ENCODE data around the gene OR51V1.

The OR51V1 gene

GRCh38 chr11:5226732-5227310 is 26.3 kb upstream of the OR51V1 start, which contains the start of gene HBB:
HBB (minus strand) TSS chr11:5227071; CDS start chr11:5227021, 50 bp downstream.
- no peak within 1 kb of the TSS for H3K4me3 ChIP-seq (ENCODE audit: control insufficient read depth, low read depth, low read length)
- no peak for TF ChIP-seq CTCF (conservative IDR thresholded peaks at IDR 0.05; ENCODE audit: control insufficient read depth, insufficient read depth, low read depth, low read length)

DNA sequence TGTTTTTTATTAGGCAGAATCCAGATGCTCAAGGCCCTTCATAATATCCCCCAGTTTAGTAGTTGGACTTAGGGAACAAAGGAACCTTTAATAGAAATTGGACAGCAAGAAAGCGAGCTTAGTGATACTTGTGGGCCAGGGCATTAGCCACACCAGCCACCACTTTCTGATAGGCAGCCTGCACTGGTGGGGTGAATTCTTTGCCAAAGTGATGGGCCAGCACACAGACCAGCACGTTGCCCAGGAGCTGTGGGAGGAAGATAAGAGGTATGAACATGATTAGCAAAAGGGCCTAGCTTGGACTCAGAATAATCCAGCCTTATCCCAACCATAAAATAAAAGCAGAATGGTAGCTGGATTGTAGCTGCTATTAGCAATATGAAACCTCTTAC is 25.0 kb upstream of the OR51V1 start:
- TF ChIP-seq CTCF (conservative IDR thresholded peaks at IDR 0.05; ENCODE audit: control insufficient read depth, insufficient read depth, low read depth, low read length): no peak
- no peak for DNase-seq (ENCODE audit: low read depth)
- H3K4me3 ChIP-seq (ENCODE audit: control insufficient read depth, low read depth, low read length): no peak overlapping the region

More at GRCh38 chr11:5226732-5227310, 26.3 kb upstream of the OR51V1 start, which contains the start of gene HBB:
- no peak for DNase-seq (ENCODE audit: low read depth)

- no peak for DNase-seq (ENCODE audit: low read depth)
- TF ChIP-seq CTCF (conservative IDR thresholded peaks at IDR 0.05; ENCODE audit: control insufficient read depth, insufficient read depth, low read depth, low read length): no peak
- no peak overlapping the region for H3K4me3 ChIP-seq (ENCODE audit: control insufficient read depth, low read depth, low read length)
Observed at GRCh38 chr11:5224538-5225479, 24.3 kb upstream of the OR51V1 start.

DNA sequence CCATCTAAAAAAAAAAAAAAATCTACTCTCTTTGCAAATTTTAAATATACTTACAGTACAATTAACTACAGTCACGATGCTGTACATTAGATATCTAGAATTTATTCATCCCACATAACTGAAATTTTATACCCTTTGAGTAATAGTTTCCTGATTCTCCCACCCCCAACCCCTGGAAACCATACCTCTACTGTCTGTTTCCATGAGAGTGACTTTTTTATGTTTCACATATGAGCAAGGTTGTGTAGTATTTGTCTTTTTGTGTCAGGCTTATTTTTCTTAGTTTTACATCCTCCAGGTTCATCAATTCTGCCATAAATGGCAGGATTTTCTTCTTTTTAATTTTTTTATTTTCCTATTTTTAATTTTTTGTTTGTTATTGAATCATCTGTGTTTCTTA is 23.2 kb upstream of the OR51V1 start:
- H3K4me3 ChIP-seq (ENCODE audit: control insufficient read depth, low read depth, low read length): no peak overlapping the region
- no peak for TF ChIP-seq CTCF (conservative IDR thresholded peaks at IDR 0.05; ENCODE audit: control insufficient read depth, insufficient read depth, low read depth, low read length)
- DNase-seq (ENCODE audit: low read depth): no peak

DNA sequence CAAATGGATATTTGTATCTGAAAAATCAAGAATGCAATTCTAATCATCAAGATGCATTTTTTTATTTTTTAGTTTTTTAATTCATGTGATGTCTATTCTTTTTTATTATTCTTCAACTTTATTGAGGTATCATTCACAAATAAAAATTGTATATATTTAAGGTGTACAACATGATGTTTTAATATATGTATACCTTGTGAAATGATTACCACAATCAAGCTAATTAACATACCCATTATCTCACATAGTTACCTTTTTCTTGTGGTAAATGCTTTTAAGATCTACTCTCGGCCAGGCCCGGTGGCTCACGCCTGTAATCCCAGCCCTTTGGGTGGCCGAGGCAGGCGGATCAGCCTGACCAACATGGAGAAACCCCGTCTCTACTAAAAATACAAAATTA is 22.7 kb upstream of the OR51V1 start:
- no peak for DNase-seq (ENCODE audit: low read depth)
- no peak overlapping the region for H3K4me3 ChIP-seq (ENCODE audit: control insufficient read depth, low read depth, low read length)
- no peak for TF ChIP-seq CTCF (conservative IDR thresholded peaks at IDR 0.05; ENCODE audit: control insufficient read depth, insufficient read depth, low read depth, low read length)

DNA sequence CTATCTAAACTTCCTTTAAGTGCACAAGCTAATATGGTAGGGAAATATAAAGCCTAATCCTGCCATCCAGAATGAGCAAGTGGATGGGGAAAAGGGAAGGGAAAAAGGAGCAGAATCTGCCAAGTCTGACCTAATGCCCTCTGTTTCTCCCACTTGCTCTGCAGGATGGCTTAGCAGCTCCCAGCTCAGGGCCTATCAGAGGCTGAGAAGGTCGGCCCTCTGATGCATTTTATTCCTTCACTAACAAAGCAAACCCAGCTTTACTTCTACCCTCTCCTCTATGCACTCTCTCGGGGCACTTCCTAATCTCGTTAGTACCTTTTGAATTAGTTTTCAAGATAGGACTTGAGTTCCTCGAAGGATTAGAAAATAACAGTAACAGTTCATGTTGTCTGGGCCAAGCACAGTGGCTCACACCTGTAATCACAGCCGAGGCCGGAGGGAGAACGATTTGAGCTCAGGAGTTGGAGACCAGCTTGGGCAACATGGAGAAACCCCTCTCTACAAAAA is 9.9 kb upstream of the OR51V1 start:
- no peak overlapping the region for H3K4me3 ChIP-seq (ENCODE audit: control insufficient read depth, low read depth, low read length)
- TF ChIP-seq CTCF (conservative IDR thresholded peaks at IDR 0.05; ENCODE audit: control insufficient read depth, insufficient read depth, low read depth, low read length): no peak
- no peak for DNase-seq (ENCODE audit: low read depth)
